ENCODE data around the gene ZNF561. TPM values are rescaled to one million over a fixed set of nuclear protein-coding genes. Genes with fewer than 3 reads are reported as not detected.

ZNF561 gene
- total RNA-seq, 1 experiment from 2014 or later: 37.7 TPM

DNA sequence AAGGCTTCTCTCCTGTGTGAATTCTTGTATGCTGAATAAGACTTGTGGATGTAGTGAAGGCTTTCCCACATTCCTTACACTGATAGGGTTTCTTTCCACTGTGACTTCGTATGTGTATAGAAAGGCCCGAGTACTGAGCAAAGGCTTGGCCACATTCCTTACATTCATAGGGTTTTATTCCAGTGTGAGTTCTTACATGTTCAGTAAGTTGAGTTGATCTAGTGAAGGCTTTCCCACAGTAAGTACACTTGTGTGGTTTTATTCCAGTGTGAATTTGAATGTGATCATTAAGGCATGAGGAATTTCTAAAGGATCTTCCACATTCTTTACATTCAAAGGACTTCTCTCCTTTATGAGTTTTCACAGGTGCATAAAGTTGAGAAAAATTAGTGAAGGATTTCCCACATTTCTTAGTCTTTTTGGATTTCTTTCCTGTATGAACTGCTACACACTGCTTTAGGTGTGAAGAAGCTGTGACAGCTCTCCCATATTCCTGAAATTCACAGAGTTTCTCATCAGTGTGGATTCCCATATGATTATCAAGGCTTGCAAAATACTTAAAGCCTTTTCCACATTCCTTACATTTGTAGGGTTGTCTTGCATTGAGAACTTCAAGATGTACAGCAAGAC is 10.4 kb downstream of the ZNF561 start:
- H3K4me3 ChIP-seq (ENCODE audit: low read depth, low read length, poor library complexity, severe bottlenecking): no peak overlapping the region
- H3K4me1 ChIP-seq (ENCODE audit: insufficient read depth, low read length, poor library complexity, severe bottlenecking): no peaks in the 10 kb centered on the region
- TF ChIP-seq EZH2 (IDR thresholded peaks at IDR 0.05; ENCODE audit: borderline replicate concordance, low read depth, low read length, poor library complexity, severe bottlenecking): no peak
- TF ChIP-seq CTCF (conservative IDR thresholded peaks at IDR 0.05; ENCODE audit: low read depth, low read length): no peak
- BruUV-seq (replicated peaks): TSS peak; percentile 12
- peaks cover 63% of the 10 kb centered on the region for H3K9me3 ChIP-seq (ENCODE audit: low read depth, low read length, poor library complexity, severe bottlenecking)
- no peak overlapping the region for H3K27ac ChIP-seq (ENCODE audit: low read depth, low read length, poor library complexity, severe bottlenecking)
- DNase-seq (ENCODE audit: low spot score): no peak
- peaks cover 74% of the 10 kb centered on the region for H3K36me3 ChIP-seq (ENCODE audit: insufficient read depth, low read length, poor library complexity, severe bottlenecking)
- POLR2A ChIA-PET (ENCODE audit: low non-redundant PET): interaction anchor here (0.7 kb wide), 1 partner anchor 314 kb away, joined by 3 read pairs; no protein-coding TSS in a partner anchor
- CTCF ChIA-PET: no interaction called here
- intact Hi-C loops (cut with micrococcal nuclease; ENCODE audit: unreplicated experiment): no loop called here
- no peaks in the 10 kb centered on the region for H3K27me3 ChIP-seq (replicated peaks; ENCODE audit: insufficient read depth, low read depth, low read length, poor library complexity)

GRCh38 chr19:9608912-9609311 is 12.1 kb downstream of the ZNF561 start:
- Histone ChIP-seq H3K36me3 (ENCODE audit: insufficient read depth, low read length, poor library complexity, severe bottlenecking) (peaks cover 57% of the 10 kb centered on the region), H3K27ac (ENCODE audit: low read depth, low read length, poor library complexity, severe bottlenecking) (no peak overlapping the region), H3K9me3 (ENCODE audit: low read depth, low read length, poor library complexity, severe bottlenecking) (peaks cover 63% of the 10 kb centered on the region), H3K4me3 (ENCODE audit: low read depth, low read length, poor library complexity, severe bottlenecking) (no peak overlapping the region), H3K27me3 (replicated peaks; ENCODE audit: insufficient read depth, low read depth, low read length, poor library complexity) (no peaks in the 10 kb centered on the region), H3K4me1 (ENCODE audit: insufficient read depth, low read length, poor library complexity, severe bottlenecking) (no peaks in the 10 kb centered on the region)
- POLR2A ChIA-PET (ENCODE audit: low non-redundant PET): no interaction called here
- intact Hi-C loops (cut with micrococcal nuclease; ENCODE audit: unreplicated experiment): no loop called here
- CTCF ChIA-PET: no interaction called here
- no peak for DNase-seq (ENCODE audit: low spot score)
- TF ChIP-seq CTCF (conservative IDR thresholded peaks at IDR 0.05; ENCODE audit: low read depth, low read length) (no peak), EZH2 (IDR thresholded peaks at IDR 0.05; ENCODE audit: borderline replicate concordance, low read depth, low read length, poor library complexity, severe bottlenecking) (no peak)
- BruUV-seq (replicated peaks): no TSS peak

GRCh38 chr19:9597027-9597426 is 24.0 kb downstream of the ZNF561 start:
- intact Hi-C loops (cut with micrococcal nuclease; ENCODE audit: unreplicated experiment): no loop called here
- DNase-seq (ENCODE audit: low spot score): no peak
- no peaks in the 10 kb centered on the region for H3K27me3 ChIP-seq (replicated peaks; ENCODE audit: insufficient read depth, low read depth, low read length, poor library complexity)
- H3K4me3 ChIP-seq (ENCODE audit: low read depth, low read length, poor library complexity, severe bottlenecking): no peak overlapping the region
- no peaks in the 10 kb centered on the region for H3K36me3 ChIP-seq (ENCODE audit: insufficient read depth, low read length, poor library complexity, severe bottlenecking)
- H3K9me3 ChIP-seq (ENCODE audit: low read depth, low read length, poor library complexity, severe bottlenecking): peaks cover 12% of the 10 kb centered on the region
- no peak overlapping the region for H3K27ac ChIP-seq (ENCODE audit: low read depth, low read length, poor library complexity, severe bottlenecking)
- TF ChIP-seq EZH2 (IDR thresholded peaks at IDR 0.05; ENCODE audit: borderline replicate concordance, low read depth, low read length, poor library complexity, severe bottlenecking) (no peak), CTCF (conservative IDR thresholded peaks at IDR 0.05; ENCODE audit: low read depth, low read length) (no peak)
- ChIA-PET POLR2A (ENCODE audit: low non-redundant PET) (no interaction called here), CTCF (no interaction called here)
- BruUV-seq (replicated peaks): no TSS peak
- H3K4me1 ChIP-seq (ENCODE audit: insufficient read depth, low read length, poor library complexity, severe bottlenecking): no peaks in the 10 kb centered on the region
